ENCODE measurements around the gene TBC1D17. TPM values are rescaled to one million over a fixed set of nuclear protein-coding genes. Genes with fewer than 3 reads are reported as not detected.

Gene TBC1D17
- total RNA-seq, 4 donors from 2014 or later: 47.7 to 56.5 (median 49.0) TPM

GRCh38 chr19:49892716-49893115 is 15.2 kb downstream of the TBC1D17 start:
- TF ChIP-seq POLR2A (IDR thresholded peaks at IDR 0.05) (no peak), CTCF (IDR thresholded peaks at IDR 0.05) (no peak), EP300 (IDR thresholded peaks at IDR 0.05) (no peak)
- WGBS, 2 donors: 77 to 88% methylated on average over 1 of the region's 1 CpG
- H3K4me1 ChIP-seq: peaks cover 0 to 29% (median 17%) of the 10 kb centered on the region in 4 donors
- peaks cover 0 to 18% (median 0%) of the 10 kb centered on the region in 3 donors for H3K36me3 ChIP-seq
- H3K9me3 ChIP-seq: no peaks in the 10 kb centered on the region
- H3K27ac ChIP-seq: no peak overlapping the region
- H3K27me3 ChIP-seq: no peaks in the 10 kb centered on the region
- no peak for DNase-seq (ENCODE audit: low spot score in 2 of 2)
- H3K4me3 ChIP-seq: no peak overlapping the region

DNA sequence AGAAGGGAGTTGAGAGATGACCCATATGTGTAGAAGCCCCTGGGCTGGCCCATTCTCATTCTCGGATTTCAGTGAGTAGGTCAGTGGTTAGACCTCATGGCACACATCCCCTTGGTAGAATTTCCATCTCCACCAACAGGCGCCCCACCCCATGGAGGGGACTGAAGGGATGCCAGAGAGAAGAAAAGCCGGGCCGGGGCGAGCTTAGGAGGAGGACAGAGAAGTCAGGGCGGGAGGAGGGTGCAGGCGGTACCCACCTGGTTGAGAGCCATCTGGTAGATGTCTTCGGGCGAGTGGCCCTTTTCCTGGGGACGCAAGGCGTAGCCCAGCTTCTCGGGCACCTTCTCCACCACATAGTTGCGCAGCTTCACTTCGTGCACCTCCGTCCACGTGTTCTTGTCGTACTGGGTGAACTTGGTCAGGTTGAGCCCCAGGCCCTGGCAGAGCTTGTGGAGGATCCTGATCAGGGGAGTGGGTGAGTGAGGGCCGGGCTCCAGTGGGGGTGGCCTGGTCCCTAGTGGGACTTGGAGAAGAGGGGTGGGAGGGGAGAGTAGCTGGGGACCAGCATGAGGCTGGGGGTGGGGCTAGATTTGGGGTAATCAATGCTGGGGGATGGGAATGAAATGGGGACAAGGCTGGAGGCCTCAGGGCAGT is 16.6 kb downstream of the TBC1D17 start:
- peaks cover 0 to 34% (median 20%) of the 10 kb centered on the region in 4 donors for H3K4me1 ChIP-seq
- 90% methylated on average over 18 of the region's 18 CpGs for WGBS, 2 donors
- no peak for DNase-seq (ENCODE audit: low spot score in 2 of 2)
- H3K36me3 ChIP-seq: peaks cover 0 to 3% (median 0%) of the 10 kb centered on the region in 3 donors
- H3K4me3 ChIP-seq: no peak overlapping the region
- H3K27ac ChIP-seq: no peak overlapping the region
- TF ChIP-seq CTCF (IDR thresholded peaks at IDR 0.05) (no peak), EP300 (IDR thresholded peaks at IDR 0.05) (no peak), POLR2A (IDR thresholded peaks at IDR 0.05) (no peak)
- H3K27me3 ChIP-seq: no peaks in the 10 kb centered on the region
- no peaks in the 10 kb centered on the region for H3K9me3 ChIP-seq

GRCh38 chr19:49894879-49895565 is 17.5 kb downstream of the TBC1D17 start:
- H3K27me3 ChIP-seq: no peaks in the 10 kb centered on the region
- peaks cover 0 to 27% (median 19%) of the 10 kb centered on the region in 4 donors for H3K4me1 ChIP-seq
- H3K9me3 ChIP-seq: no peaks in the 10 kb centered on the region
- WGBS, 2 donors: 76 to 77% methylated on average over 17 of the region's 17 CpGs
- no peaks in the 10 kb centered on the region for H3K36me3 ChIP-seq
- H3K4me3 ChIP-seq: no peak overlapping the region
- no peak overlapping the region for H3K27ac ChIP-seq
- no peak for TF ChIP-seq EP300 (IDR thresholded peaks at IDR 0.05)
- no peak for TF ChIP-seq POLR2A (IDR thresholded peaks at IDR 0.05)
- no peak for TF ChIP-seq CTCF (IDR thresholded peaks at IDR 0.05)
- DNase-seq (ENCODE audit: low spot score in 2 of 2): no peak

DNA sequence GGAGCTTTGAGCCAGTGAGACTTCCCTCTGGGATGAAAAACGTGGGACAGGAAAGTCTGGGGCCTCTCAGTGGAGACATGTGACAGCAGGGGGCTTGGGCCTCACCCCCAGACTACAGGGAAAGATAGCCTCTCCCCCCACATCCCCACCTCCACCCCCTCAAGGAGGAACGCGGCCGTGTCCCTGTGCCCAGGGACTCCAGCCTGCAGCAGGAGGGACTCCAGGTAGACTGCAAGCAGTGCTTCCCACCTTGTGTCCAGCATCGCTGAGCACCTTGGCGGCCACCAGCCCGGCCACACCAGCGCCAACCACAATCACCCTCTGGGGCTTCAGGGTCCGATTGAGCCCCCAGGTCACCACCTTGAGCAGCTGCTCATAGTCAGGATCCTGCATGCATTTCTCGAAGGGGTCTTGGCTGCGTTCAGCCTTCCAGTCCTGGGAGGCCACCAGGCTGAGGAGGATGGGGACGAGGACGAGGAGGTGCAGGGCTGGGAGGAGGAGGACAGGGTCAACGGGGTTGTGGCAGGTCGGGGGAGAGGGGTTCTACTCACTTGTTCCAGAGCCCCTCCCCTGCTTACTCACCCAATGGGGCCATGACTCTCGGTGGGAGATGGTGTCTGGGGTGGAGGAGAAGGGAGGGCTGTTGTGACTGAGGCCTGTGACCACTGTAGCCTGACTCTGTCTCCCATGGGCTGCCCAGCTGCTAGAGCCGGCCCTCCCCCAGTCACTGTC is 18.2 kb downstream of the TBC1D17 start:
- Histone ChIP-seq H3K4me1 (peaks cover 0 to 20% (median 13%) of the 10 kb centered on the region in 4 donors), H3K4me3 (no peak overlapping the region), H3K36me3 (no peaks in the 10 kb centered on the region), H3K27me3 (no peaks in the 10 kb centered on the region), H3K27ac (no peak overlapping the region), H3K9me3 (no peaks in the 10 kb centered on the region)
- no peak for DNase-seq (ENCODE audit: low spot score in 2 of 2)
- WGBS, 2 donors: 49 to 55% methylated on average over 12 to 13 of the region's 17 CpGs
- no peak for TF ChIP-seq POLR2A (IDR thresholded peaks at IDR 0.05)
- TF ChIP-seq EP300 (IDR thresholded peaks at IDR 0.05): no peak
- TF ChIP-seq CTCF (IDR thresholded peaks at IDR 0.05): no peak
